ENCODE measurements around the gene GNAO1.

The GNAO1 gene

GRCh38 chr16:56226845-56227525 lies 35.7 kb downstream of the GNAO1 start:
- no peaks in the 10 kb centered on the region for H3K36me3 ChIP-seq (ENCODE audit: control insufficient read depth in 2 of 2, insufficient read depth in 1 of 2, low read length in 2 of 2)
- CTCF ChIA-PET: interaction anchor here (0.6 kb wide), 1 partner anchor 322 kb away, joined by 4 read pairs; no protein-coding TSS in a partner anchor
- POLR2A ChIA-PET: no interaction called here
- H3K27ac ChIP-seq (ENCODE audit: extremely low read depth, low read depth, low read length): no peak overlapping the region
- no peaks in the 10 kb centered on the region for H3K9me3 ChIP-seq (ENCODE audit: control insufficient read depth, insufficient read depth, low read depth, low read length)
- TF ChIP-seq SCRT2 (tag by site-specific recombination; IDR thresholded peaks at IDR 0.05): no peak
- no peak for TF ChIP-seq ZNF211 (tag by site-specific recombination; IDR thresholded peaks at IDR 0.05; ENCODE audit: low read depth)
- no peak for TF ChIP-seq ZBTB48 (tag by site-specific recombination; IDR thresholded peaks at IDR 0.05)
- TF ChIP-seq ZNF18 (tag by site-specific recombination; IDR thresholded peaks at IDR 0.05): no peak
- no peak for TF ChIP-seq ZFP69B (tag by site-specific recombination; IDR thresholded peaks at IDR 0.05)
- no peak for TF ChIP-seq ZNF48 (tag by site-specific recombination; IDR thresholded peaks at IDR 0.05)
- TF ChIP-seq ZNF2 (tag by site-specific recombination; IDR thresholded peaks at IDR 0.05): no peak
- no peak for TF ChIP-seq ZNF169 (tag by site-specific recombination; IDR thresholded peaks at IDR 0.05)
- no peak for TF ChIP-seq ZNF792 (tag by site-specific recombination; IDR thresholded peaks at IDR 0.05)
- no peak for TF ChIP-seq ZNF239 (tag by site-specific recombination; IDR thresholded peaks at IDR 0.05)
- H3K4me1 ChIP-seq (ENCODE audit: control insufficient read depth, insufficient read depth, low read length): no peaks in the 10 kb centered on the region
- no peak overlapping the region for H3K4me3 ChIP-seq (ENCODE audit: low read depth, low read length)

- Histone ChIP-seq H3K4me1 (ENCODE audit: control insufficient read depth, insufficient read depth, low read length) (no peaks in the 10 kb centered on the region), H3K4me3 (ENCODE audit: low read depth, low read length) (no peak overlapping the region), H3K36me3 (ENCODE audit: control insufficient read depth in 2 of 2, insufficient read depth in 1 of 2, low read length in 2 of 2) (no peaks in the 10 kb centered on the region), H3K27ac (ENCODE audit: extremely low read depth, low read depth, low read length) (no peak overlapping the region), H3K9me3 (ENCODE audit: control insufficient read depth, insufficient read depth, low read depth, low read length) (no peaks in the 10 kb centered on the region)
- ChIA-PET CTCF (interaction anchor here (0.6 kb wide), 1 partner anchor 54 kb away, joined by 6 read pairs; no protein-coding TSS in a partner anchor), POLR2A (interaction anchor here (0.7 kb wide), 1 partner anchor 127 kb away, joined by 7 read pairs; no protein-coding TSS in a partner anchor)
- TF ChIP-seq ZNF362 (tag by site-specific recombination; IDR thresholded peaks at IDR 0.05) (no peak), ZNF416 (tag by site-specific recombination; IDR thresholded peaks at IDR 0.05) (no peak), ZNF248 (tag by site-specific recombination; IDR thresholded peaks at IDR 0.05) (no peak), ZNF561 (tag by site-specific recombination; IDR thresholded peaks at IDR 0.05; ENCODE audit: borderline replicate concordance) (no peak), ZNF518A (tag by site-specific recombination; conservative IDR thresholded peaks at IDR 0.05; ENCODE audit: low read depth) (no peak), BCL6B (tag by site-specific recombination; IDR thresholded peaks at IDR 0.05) (no peak), KLF1 (tag by site-specific recombination; IDR thresholded peaks at IDR 0.05) (no peak), ZNF529 (tag by site-specific recombination; IDR thresholded peaks at IDR 0.05; ENCODE audit: insufficient replicate concordance) (no peak), ZNF600 (tag by site-specific recombination; IDR thresholded peaks at IDR 0.05) (no peak), PATZ1 (tag by site-specific recombination; IDR thresholded peaks at IDR 0.05) (no peak), ZNF670 (tag by site-specific recombination; IDR thresholded peaks at IDR 0.05; ENCODE audit: low read depth) (no peak), SCRT2 (tag by site-specific recombination; IDR thresholded peaks at IDR 0.05) (no peak), ZNF626 (tag by site-specific recombination; IDR thresholded peaks at IDR 0.05) (no peak), ZNF792 (tag by site-specific recombination; IDR thresholded peaks at IDR 0.05) (no peak)
Measured at GRCh38 chr16:56227936-56228335, 36.6 kb downstream of the GNAO1 start.

Measured in HEK293 (cell line).